Activated CD4-positive, alpha-beta T cell treated with anti-CD3 and anti-CD28 coated beads, Interleukin-2, Interleukin-6, amounts not matched to agents 100 ng/mL and 50 ng/mL, durations not matched to agents 16 hours and 8 hours (primary cell): ENCODE data around the gene NPFFR1.
"Not testable (repeated sequence)": the region's sequence is repeated elsewhere in the genome, so short reads cannot be mapped to it uniquely, and the experiment has no call there.

Source experiments
- DNase-seq: peaks from one replicate; pipeline ENCODE4 v3.0.0-alpha.2; 2020

The NPFFR1 gene

DNA sequence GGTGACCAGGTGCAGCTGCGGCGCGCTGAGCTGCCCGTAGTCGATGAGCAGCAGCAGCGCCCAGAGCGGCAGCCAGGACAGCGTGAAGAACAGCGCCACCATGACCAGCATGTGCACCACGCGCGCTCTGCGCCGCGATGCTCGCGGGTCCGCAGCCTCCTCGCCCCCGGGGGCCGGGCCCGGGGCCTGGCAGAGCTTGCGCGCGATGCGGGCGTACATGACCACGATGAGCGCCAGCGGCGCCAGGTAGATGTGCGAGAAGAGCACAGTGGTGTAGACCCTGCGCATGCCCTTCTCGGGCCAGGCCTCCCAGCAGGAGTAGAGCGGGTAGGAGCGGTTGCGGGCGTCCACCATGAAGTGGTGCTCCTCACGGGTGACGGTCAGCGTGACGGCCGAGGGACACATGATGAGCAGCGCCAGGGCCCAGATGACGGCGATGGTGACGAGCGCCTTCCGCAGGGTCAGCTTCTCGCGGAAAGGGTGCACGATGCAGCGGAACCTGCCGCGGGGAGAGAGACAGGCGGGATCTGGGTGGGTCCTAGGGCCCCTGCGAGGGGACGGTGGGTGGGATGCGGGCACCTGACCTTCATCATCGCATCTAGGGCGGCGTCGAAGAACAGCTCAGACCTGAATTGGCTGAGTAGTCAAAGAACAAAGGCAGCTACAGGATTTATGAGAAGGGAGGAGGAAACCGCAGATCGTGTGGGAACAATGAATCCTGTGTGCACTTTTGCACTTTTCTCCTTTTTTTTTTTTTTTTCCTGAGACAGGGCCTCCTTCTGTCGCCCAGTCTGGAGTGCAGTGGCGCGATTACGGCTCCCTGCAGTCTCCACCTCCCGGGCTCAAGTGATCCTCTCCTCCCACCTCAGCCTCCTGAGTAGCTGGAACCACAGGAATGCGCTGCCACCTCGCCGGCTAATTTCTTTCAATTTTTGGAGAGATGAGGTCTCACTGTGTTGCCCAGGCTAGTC lies 28.2 kb downstream of the NPFFR1 start:
- DNase-seq: no peak

GRCh38 chr10:70254778-70255328 lies 29.0 kb downstream of the NPFFR1 start:
- DNase-seq: no peak

DNA sequence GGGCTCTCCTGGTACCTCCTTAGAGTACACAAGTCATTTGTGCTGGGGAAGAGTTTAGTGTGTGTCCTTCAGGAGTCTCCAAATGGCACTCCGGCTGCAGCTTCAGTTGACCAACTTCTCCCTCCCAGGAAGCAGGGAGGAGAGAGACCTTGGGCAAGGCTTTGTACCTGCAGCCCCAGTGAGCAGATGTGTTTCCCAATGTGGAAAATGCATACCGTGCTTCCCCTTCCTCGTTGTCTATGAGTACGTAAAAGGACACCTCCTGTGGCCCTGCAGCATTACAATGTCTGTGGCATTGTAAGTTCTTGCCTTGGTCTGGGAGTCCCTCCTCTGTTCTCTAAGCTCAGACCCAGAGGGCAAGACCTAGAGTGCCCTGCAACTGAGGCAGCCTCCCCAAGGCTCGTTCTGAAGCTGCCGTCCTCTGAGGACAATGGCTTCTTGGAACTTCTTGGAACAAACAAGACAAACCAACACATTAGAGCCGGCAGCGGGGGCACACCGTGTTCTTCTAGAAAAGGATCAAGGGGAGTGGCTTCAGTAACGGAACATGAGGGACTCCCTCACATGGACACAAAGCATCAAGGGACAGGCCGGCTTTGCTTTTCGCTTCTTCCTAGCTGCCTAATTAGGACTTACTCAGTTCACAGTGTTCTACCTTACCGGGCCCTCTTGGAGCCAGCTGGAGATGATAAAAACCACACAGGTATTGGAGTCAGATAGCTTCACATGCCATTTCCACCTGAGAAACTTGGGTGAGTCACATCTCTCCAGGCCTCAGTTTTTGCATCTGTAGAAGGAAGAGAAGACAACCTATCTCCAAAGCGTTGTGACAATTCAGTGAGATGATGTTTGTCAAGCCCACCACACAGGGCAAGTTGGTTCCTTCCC lies 29.7 kb downstream of the NPFFR1 start:
- DNase-seq: no peak

DNA sequence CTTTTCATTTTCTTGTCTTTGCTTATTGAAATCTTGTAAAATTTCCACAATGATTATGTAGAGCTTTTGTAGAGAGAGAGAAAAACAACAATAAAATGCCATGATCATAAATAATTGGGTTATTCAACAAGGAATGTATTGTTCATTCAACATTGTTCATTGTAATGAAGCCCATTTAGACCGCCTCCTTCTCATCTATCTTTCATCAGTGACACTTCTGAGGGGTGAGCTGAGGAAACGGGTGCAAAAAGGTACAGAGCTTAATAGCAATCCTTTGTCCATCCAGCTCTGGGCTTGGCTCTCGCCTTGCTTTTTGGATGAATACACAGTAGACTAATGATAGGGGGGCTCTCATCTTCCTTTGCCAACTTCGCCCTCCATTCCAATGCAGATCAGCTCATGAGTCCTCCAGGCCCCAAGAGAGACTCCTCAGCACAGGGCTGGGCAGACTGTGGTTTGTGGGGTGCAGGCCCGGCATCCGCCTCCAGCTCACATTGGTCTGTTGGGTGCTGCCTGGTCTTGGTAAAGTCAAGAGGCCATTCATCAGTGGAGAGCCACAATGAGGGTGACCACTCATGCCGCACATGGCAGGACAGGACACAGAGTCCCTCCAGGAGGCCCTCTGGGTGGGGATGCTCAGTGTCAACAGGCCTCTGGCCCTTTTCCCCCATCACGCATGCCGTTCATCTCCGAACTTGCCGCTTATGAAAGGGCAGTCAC lies 32.7 kb downstream of the NPFFR1 start:
- DNase-seq: no peak

- DNase-seq: no peak
Measured at GRCh38 chr10:70247360-70247759, 36.4 kb downstream of the NPFFR1 start.

DNA sequence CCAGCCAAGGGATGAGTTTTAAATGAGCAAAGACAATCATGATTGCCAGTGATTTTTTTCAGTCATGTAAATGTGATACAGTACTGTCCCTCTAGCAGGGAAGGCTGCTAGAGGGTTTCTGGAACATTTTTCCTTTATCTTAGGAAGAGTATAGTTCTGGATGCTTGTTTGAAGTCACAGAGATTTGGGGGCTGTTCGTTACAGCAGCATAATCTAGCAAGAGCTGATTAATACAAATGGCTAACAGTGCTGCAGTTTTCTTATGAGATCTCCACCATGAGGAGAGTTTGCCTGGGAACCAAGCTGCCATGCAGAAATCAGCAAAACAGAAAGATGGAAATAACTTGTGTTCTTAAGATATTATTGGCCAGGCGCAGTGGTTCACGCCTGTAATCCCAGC lies 42.7 kb downstream of the NPFFR1 start:
- DNase-seq: no peak

- DNase-seq: not testable (repeated sequence)
Measured at GRCh38 chr10:70239986-70240385, 43.8 kb downstream of the NPFFR1 start.

DNA sequence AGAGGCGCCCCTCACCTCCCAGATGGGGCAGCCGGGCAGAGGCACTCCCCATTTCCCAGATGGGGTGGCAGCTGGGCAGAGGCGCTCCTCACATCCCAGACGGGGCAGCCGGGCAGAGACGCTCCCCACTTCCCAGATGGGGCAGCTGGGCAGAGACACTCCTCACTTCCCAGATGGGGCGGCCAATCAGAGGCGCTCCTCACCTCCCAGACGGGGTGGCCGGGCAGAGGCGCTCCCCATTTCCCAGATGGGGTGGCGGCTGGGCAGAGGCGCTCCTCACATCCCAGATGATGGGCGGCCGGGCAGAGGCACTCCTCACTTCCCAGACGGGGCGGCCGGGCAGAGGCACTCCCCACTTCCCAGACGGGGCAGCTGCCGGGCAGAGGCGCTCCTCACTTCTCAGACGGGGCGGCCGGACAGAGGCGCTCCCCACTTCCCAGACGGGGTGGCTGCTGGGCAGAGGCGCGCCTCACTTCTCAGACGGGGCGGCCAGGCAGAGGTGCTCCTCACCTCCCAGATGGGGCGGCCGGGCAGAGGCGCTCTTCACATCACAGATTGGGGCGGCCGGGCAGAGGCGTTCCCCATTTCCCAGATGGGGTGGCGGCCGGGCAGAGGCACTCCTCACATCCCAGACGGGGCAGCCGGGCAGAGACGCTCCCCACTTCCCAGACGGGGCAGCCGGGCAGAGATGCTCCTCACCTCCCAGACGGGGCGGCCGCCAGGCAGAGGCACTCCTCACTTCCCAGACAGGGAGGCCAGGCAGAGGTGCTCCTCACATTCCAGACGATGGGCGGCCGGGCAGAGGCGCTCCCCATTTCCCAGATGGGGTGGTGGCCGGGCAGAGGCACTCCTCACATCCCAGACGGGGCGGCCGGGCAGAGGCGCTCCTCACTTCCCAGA lies 44.5 kb downstream of the NPFFR1 start:
- DNase-seq: not testable (repeated sequence)

DNA sequence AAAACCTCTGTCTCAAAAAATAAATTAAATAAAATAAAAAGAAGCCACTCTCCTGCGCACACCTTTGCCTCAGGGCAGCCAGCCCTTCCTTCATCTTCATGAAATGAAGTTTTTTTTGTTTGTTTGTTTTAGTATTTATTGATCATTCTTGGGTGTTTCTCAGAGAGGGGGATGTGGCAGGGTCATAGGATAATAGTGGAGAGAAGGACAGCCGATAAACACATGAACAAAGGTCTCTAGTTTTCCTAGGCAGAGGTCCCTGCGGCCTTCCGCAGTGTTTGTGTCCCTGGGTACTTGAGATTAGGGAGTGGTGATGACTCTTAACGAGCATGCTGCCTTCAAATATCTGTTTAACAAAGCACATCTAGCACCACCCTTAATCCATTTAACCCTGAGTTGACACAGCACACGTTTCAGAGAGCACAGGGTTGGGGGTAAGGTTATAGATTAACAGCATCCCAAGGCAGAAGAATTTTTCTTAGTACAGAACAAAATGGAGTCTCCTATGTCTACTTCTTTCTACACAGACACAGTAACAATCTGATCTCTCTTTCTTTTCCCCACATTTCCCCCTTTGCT lies 45.8 kb downstream of the NPFFR1 start:
- DNase-seq: not testable (repeated sequence)

DNA sequence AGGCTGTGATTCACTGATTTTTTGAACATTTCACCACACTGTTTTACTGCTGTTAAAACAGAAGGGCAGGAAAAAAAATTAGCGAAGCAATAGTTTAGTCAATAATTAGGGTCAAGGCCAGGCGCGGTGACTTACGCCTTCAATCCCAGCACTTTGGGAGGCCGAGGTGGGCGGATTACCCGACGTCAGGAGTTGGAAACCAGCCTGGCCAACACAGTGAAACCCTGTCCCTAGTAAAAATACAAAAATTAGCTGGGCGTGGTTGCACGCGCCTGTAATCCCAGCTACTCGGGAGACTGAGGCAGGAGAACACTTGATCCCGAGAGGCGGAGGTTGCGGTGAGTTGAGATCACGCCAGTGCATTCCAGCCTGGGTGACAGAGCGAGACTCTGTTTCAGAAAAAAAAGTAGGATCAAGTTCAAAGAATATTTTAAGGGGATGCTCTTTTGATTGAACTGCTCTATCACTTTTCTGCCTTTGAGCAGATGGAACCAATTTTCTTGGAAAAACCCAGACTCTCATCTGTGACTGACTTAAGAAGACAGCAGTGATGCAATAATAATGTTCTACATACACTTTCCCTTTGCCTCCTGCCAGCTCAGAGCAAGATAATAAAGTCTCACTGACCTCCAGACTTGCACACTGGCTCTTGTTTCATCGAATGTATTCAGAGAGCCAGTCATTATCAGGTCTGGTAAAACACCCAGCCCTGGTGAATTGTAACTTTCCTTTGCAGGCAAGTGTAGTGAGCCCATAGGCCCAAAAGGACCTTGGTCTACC lies 48.9 kb downstream of the NPFFR1 start:
- DNase-seq: peak; percentile 32

DNA sequence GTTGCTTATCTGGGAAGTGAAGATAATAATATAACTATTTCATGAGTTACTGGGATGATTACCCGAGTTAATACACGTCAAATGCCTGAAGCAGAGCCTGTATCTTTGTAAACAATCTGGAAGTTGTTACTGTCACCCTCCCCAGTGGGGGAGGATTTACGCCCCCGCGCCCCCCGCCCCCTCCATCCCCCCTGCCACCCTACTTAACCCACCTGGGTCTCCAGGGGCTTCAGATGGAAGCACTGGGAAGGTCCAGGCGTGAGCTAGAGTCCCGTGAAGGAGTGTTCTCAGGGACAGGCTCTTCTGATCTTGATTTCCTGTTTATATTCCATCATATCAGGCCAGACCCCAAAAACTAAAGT lies 49.9 kb downstream of the NPFFR1 start:
- no peak for DNase-seq

DNA sequence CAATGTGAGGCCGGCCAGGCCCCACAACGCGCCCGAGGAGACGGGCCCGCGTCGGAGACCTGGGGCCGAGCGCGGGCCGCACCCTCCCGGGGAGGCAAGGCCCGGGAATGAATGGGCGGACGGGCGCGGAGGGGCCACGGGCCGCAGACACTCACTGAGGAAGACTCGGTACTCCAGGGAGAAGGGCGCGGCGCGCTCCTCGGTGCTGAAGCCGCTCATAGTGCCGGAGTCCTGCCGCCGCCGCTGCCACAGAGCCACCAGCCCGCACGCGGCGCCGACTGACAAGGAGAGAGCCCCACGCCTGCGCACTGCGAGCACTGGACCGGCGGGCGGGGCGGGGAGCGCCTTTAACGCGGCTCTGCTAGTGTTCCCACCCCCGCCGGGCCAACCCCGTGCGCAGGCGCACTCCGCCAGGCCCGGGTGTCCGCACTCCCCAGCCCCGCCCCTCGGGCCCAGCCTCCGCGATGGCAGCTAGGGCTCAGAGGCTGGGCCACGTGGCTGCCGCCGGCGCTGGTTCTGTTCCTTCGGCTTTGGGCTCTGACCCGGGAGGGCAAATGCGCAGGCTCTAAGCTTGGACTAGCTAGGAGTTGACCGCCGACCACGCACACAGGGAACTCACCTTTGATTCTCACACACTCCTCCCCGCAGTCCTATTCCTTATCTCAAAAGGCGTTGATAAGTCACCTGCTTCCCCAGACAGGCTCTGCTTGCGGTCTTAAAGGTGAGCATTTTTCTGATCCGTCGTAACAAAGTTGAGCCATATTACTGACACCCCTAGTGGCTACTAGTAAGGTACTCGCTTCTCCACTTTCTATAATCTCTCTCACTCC lies 50.5 kb downstream of the NPFFR1 start, which contains the start of gene PPA1:
Gene PPA1, minus strand, starts transcription at position 321 of the 830 bp plus-strand sequence. Its CDS starts 102 bp downstream, at position 219.
- peak; percentile 100 for DNase-seq

GRCh38 chr10:70232859-70233108 lies 51.0 kb downstream of the NPFFR1 start:
- DNase-seq: peak; percentile 23

DNA sequence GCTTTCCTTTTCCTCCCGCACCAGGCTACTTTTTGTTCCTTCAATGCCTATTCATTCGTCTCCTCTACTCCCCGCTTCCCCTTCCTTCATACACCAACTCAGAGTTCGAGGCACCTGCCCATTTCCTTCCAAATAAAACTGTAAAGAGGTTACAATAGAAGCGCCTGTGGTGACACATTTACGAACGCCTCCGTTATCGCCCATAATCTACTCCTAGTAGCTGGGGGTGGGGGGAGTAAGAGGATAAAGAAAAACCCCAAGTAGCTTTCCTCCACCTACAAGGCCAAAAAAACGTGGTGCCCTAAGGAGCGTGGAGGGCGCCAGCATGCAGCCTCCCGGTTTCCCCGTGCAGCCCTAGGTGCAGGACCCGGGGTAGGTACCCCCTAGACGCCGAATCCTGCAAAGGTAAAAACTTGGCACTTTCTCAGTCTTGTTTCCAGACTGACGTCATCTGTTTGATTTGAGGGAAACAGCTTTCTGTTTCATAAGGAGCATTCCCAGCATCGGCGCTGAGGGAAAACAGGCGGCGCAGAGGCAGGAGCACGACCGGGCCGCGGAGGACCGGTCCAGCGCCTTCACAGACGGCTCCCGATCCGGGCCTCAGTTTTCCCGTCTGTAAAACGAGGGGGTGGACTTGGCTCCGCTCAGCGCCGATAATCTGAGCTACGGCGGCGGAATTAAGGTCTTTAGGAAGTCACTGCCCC lies 51.5 kb downstream of the NPFFR1 start:
- peak; percentile 74 for DNase-seq

DNA sequence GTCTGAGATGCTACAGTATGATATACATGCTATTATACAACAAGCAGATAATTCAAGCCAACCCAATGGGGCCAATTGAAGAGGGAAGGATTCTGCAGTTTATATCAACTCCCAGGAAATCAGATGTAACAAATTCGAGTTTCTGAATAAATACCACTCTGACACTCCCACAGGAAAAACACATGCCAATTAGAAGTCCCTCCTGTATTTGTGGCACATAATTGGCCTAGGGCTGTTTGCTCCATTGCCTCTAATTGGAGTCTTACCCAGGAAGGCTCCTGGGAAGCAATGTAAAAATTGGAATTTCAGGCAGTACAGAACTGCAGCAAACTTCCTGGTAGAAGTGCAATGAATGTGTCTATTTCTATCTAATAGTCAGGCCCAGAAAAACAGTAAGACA lies 55.3 kb downstream of the NPFFR1 start:
- no peak for DNase-seq

DNA sequence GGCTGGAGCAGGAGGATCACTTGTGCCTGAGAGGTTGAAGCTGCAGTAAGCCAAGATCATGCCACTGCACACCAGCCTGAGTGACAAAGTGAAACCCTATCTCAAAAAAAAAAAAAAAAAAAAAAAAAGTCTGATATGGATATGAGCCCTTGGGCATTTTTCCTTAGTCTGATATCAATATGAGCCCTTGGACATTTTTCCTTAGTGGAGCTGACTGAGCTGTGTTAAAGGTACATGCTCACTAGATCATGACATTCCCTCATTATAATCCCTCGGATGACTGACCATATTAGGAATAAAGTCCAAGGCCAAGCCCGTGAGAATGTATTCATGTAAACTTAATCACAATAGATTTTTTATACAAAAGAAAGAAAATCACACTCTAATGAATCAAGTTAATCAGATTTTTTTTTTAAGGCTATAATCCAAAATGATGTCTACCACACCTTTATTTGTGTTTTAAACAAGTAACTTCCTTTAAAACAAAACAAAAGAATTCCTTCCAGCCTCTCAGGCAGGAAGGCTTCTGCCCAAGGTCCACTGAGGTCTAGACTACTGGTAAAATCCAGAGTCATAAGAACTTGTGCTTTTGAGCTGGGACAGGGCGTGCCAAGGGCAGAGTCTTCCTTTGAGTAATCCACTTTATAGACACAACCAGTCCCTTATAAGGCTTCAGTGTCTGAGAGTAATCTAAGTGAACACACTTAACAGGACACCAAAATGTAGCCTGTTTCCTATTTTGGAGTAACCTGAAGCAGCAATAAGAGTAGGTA lies 56.1 kb downstream of the NPFFR1 start:
- peak; percentile 35 for DNase-seq

- no peak for DNase-seq
Measured at GRCh38 chr10:70223728-70224127, 60.1 kb downstream of the NPFFR1 start.

DNA sequence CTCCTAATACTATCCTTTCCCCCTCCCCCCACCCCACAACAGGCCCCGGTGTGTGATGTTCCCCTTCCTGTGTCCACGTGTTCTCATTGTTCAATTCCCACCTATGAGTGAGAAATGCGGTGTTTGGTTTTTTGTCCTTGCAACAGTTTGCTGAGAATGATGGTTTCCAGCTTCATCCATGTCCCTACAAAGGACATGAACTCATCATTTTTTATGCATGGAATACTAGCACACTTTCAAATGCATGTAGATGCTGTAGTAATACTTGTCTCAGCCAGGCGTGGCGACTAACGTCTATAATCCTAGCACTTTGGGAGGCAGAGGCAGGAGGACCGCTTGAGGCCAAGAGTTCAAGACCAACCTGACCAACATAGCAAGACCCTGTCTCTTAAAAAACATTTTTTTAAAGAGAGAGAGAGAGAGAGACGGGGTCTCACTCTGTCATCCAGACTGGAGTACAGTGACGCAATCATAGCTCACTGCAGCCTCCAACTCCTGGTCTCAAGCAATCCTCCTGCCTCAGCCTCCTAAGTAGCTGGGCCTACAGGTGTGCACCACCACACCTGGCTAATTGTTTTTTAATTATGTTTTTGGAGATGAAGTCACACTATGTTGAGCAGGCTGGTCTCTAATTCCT lies 60.9 kb downstream of the NPFFR1 start:
- DNase-seq: not testable (repeated sequence)
